GM18519 (cell line): Measurements from ENCODE around the gene ZRANB1.

ENCODE experiments used
- ATAC-seq: cut with Tn5 transposase; IDR thresholded peaks from one replicate; pipeline ENCODE4 v1.9.1; 2021; ENCODE audit warnings: mild to moderate bottlenecking, moderate library complexity; ENCODE audit not compliant: unreplicated experiment, low FRiP score

The ZRANB1 gene

DNA sequence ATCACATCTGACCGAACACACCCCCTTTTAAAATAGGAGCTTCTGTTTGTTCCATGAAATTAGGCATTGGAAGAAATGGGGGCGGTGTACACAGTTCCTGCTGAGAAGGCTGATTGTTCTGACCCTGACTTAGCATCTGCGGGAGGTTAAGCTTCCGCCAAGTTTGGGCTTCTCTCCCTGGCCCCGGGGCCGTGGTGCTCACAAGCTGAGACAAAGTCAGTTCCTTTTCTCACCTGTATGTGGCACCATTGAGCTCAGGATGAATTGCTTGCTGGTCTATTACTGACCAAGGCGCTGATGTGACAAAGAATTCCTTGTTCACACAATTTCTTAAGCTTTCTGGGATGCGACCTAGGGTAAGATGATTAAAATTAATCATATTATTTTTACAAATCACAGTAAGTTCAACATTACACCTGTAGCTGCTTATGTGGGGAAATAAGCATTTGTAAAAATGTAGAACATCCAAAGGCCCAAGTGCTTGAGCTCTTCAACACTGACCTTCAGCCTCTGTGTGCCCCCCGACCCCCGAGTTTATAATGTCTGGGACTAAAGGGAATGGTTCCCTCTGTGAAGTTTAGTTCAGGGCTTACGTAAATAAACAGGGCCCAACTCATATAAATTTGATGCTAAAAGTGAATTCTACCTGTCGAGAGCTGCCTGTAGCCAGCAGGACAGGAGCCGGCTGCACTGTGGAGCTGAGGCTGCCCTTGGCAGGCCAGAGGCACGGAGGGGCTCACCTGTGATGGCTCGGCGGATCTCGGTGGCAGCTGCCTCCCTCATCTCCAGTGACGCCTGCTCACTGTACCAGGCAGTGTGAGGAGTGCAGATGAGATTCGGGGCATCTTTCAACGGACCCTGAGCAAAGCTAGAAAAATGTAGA, 50.8 kb downstream of the ZRANB1 start:
- ATAC-seq: peak; percentile 53

DNA sequence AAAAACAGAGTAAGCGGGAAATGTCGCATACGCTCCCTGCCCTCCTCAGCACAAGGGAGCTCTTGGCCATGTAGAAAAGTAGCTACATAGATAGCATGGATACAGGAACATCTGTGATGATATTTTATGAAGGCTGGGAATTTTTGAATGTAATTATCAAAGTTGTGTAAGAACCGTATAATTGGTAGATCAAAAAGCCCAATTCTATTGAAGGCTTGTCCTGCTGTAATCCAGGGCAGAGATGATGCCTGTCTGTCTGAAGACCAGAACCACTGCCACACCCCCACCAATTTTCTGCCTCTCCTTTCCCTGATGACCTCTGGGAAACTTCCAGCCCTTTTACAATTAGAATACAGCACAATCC, 51.4 kb downstream of the ZRANB1 start:
- ATAC-seq: no peak

DNA sequence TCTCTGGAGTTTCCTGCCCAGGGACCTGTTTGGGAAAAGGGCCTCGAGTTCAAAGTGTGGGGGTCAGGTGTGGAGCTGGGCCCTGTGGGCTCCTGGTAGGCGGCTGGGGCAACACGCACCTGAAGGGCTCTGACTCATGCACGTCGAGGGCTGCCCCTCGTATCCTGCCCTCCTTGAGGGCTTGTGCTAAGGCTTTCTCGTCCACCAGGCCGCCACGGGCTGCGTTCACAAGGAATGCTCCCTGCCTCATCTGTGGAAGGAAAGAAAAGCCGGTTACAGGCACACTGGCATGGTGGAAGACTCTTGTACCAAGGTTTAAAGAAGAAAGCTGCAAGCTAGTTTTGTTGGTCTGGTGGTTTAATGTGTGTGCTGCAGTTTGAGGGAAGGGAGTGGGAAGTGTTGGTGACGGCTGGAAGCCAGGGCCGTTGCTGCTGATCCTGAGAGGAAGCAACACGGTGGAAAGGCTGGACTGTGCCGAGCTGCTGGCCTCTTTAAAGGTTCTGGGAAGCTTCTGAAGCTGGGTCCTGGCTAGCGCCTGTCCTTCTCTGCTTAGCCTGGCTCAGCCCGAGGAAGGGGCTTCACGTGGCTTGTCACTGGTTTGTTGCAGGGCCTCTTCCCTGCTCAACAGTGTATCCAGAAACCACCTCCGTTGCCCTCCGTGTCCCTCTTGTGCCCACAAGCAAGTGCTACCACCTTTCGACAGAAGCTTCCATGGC, 52.0 kb downstream of the ZRANB1 start:
- no peak for ATAC-seq

DNA sequence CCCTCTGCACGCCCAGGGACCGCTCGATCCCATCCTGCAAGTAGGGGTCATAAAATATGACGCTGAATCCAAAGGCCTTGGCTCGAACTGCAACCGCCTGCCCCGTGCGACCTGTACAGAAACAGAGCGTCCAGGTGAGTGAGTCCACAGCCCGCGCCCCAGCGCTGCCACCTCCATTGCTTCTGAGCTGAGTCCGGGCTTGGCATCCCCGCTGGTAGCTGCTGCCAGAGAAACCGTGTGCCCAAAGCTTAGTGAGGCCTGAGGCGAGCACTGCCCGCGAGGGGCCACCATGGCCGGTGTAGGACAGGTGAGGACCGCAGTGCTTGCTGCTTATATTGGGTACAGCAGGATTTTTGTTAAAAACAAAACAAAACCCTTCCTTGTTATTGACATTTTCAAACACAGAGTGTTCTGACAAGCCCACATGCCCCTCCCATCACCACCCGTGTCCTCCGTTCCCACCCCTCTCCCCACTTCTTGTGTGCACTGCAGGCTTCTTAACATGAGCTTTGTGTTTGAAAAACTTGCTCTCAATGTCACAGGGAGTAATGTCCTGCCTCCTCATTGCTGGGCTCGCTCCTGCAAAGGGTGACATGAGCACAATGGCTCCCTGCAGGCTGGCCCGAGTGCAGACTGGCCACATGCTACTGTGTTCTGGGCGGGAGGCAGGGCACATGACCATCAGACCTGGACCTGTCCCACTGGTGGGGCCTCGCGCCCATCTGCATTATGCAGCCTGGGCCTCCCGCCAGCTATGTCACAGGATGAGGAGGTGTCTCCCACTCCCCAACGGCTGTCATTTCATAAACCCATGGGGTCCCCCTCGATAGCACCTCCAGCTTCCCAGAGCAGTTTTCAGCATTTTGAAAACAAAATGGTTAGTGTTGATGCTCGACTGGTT, 52.9 kb downstream of the ZRANB1 start:
- no peak for ATAC-seq

DNA sequence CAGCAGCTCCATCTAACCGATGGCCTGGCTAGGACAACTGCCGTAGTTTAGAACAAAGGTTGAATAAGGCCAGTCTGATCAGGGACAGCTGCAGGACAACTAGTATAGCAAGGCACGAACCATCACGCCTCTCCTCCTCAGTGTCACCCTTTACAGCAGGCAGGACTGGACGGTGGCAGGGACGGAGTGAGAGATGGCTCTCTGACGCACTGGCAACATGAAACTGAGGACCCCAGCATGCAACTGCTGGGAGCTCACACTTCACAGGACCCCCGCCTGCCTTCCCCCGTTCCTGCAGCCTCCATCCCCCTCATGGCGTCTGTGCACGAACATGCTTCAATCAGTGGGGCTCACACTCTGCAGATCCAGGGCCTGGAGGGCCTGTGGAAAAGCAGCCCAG, 53.7 kb downstream of the ZRANB1 start:
- ATAC-seq: no peak

DNA sequence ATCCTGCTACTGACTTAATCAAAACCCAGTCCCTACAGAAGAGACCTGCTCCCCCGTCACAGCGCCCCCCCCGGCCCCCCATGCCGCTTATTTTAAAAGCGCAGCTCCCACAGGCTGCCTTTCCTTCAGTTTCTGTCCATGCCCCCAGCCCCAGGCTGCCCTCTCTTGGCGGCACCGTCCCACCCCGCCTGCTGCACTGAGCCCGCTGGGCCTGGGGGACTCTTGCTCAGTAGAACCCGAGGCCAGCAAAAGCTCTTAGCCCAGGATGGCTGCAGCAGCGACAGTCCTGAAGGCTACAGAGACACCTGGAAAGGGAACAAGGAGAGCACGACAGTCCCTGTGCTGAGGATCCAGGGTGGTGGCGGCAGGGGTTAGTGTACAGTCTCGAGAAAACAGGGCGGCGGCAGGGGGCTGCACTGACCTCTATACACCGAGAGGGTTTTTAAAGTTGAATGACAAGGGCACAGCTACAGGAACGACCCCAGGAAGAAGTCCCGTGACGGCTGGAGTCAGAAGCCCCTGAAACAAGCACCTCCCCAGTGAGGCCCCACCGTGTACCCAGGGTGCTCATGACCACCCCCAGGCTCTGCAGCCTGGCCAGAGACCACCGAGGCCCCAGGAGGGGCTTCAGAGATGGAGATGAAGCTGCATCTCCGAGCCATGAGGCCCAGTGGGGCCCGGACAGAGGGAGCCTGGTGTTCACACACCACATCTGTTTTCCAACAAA, 54.4 kb downstream of the ZRANB1 start:
- ATAC-seq: no peak

DNA sequence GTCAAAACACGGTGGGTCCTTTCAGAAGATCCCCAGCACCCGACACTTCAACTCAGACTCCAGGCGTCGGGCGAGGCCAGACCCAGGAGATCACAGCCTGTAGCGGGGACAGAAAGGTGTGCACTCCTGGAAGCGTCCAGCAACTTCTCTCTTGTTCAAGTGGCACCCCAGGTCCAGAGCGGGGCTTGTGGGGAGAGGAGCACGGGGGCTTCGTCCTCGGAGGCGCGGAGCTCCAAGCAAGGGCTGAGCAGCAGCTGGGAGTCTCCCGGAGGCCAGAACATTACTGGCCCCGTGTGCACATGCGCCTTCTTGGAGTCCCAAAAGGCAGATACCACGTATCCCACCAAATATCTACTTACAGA, 54.9 kb downstream of the ZRANB1 start:
- no peak for ATAC-seq

DNA sequence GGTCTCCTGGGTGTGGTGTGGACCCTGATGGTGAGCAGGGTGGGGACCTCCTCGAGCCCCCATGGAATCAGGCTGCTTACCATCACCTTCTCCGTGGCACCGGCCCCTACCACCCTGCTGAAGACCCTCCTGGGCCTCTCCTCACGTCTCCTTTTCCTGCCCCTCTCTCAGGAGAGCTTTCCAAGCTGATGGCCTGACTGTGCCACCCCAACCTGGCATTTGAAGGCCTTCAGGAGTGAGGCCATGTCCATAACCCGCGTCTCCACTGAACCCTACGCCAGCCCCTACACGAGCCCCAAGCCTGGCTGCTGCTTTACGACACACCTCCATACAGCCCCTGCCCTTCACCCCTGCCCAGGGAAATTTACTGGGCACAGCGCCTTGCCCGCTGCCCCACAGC, 55.4 kb downstream of the ZRANB1 start:
- ATAC-seq: no peak

DNA sequence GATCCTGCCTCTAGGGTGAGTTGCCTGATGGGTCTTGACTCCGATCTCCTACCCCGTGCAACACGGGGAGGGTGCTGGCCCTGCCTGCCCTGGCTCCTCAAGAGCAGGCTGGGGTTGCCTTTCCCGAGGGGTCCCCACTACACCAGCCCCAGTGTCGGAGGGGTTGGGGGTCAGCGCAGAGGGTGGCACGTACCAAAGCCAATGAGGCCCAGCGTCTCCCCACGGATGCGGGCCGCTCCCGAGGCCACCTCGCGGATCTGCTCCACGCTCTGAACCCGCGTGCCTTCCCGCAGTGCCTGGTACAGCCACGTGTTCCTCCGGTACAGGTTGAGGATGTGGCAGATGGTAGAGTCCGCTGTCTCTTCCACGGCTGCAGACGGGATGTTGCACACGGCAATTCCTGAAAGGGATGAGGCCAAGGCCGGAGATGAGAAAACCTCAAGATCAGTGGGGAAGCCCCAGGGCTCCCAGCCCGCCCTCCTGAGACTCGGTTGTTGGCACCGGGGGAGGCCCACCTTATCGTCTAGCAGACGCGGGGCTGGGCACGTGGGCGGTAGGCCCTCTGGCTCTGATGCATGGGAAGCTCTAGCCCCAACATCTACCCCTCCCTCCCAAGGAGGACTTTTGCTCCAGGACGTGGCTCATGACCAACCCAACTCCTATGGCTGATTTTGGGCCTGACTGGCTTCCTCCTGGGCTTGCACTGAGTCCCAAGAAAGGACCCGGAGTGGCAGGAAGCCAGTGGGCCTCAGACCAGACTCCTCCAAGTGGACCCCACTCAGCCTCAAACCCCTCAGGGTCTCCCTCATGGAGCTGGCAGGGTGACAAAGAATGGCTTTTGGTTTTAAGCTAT, 56.1 kb downstream of the ZRANB1 start:
- ATAC-seq: no peak

DNA sequence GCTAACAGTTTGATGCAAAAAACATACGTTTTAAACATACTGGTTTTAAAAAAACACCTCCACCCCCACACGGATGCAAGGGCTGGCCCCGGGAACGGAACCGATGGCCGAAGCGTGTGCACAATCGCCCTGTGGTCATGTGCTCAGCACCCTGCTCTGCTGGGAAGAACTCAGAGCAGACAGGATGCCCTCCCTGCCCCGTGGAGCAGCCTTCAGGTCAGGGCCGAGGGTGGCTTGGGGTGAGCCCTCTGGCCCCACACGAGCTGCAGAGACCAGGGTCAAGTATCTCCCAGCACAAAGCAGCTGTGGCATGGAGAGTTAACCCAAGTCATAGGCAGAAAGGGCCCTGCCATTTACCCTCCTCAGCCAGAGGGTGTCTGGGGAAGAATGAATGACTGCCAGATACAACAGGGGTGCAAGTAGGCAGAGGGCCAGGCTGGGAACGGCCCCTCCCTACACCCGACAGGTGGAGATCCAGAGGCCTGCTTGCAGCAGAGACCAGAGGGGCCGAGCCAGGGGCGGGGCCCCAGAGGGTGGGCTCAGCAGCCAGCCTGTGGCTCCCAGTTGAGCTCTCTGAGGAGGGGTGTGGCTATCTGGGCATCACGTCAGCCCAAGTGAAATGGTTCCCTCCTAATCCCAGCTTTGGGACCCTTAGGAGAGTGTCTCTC, 56.8 kb downstream of the ZRANB1 start:
- no peak for ATAC-seq

DNA sequence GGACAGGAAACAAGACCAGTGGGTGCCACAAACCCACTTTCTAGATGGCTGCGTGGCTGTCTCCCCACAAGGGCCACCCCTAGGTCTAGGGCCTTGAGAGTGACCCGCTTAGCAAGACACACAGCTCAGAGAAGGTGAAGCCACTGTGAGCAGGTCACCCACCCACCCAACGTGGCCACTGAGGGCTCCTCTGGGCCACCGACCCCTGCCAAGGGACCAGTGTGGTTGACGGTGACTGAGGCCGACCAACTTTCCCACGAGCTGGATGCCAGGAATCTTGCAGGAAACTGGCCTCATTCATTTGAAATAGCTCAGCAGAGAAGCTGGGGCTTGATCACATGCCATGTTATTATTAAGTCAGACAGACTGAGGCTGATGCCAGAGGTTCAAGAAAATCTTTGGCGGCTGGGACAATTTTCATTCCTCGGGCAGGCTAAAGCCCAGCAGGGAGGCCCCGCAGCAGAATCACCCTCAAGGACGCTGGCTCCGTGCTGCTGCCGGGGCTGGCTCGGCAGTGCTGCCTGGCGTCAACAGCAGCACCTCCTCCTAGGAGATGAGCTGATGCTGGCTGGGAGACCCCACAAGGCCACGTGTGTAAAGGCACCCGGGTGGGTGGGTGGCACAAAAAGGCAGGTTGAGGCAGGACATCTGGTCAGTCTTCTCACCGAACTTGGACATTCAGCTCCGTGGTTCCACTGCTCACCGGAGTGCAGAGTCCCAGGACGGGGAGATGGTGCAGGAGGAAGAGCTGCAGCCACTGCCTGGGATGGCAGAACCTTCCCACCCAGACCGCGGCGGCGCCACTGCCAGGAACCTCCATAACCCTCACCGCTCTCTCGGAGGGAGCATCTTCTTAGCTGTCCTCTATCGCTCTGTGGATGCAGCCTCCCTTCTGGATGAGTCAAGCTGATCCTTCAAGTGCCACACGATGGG, 57.8 kb downstream of the ZRANB1 start:
- no peak for ATAC-seq

DNA sequence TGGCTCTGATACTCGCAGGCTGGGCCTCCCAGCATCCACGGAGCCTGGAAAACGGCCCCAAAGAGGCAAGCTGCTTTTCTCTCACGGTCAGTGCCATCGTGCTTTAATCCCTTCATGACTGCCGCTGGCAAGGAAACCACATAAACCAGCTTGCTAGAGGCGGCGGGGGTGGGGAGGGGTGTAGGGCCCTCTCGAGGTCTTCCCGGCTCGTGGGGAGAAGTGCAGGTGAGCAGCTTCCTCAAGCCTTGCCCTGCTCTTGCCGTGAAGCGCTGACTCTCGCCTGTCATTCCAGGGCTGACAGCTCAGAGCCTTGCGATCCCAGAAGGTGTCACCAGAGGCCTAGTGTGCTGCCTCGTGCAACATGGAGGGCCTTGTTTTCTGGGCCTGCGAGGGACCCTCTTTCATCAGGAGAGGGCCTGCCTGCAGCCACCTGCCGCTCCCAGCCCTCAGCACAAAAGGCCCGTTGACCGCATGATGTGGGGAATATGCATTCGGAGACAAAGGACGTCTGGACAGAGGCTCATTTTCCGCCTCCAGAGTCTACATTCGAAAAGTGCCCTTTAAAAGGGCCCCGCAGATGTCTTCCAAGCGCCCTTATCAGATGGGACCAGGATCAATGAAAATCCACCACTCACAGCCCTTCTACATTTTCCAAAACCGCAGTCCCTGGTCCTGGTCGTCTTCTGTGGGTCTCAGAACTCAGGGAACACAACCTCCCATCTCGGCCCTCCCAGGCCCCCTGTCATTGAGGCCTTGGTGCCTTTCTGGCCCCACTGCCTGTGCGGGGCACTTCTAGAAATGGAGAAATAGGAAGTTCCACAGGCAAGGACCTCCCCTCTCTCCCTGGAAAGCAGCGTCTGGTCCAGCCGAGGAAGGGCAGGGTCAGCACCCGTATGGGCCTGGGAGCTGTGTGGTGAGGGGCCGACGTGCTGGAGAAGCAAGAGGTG, 58.7 kb downstream of the ZRANB1 start:
- ATAC-seq: no peak

DNA sequence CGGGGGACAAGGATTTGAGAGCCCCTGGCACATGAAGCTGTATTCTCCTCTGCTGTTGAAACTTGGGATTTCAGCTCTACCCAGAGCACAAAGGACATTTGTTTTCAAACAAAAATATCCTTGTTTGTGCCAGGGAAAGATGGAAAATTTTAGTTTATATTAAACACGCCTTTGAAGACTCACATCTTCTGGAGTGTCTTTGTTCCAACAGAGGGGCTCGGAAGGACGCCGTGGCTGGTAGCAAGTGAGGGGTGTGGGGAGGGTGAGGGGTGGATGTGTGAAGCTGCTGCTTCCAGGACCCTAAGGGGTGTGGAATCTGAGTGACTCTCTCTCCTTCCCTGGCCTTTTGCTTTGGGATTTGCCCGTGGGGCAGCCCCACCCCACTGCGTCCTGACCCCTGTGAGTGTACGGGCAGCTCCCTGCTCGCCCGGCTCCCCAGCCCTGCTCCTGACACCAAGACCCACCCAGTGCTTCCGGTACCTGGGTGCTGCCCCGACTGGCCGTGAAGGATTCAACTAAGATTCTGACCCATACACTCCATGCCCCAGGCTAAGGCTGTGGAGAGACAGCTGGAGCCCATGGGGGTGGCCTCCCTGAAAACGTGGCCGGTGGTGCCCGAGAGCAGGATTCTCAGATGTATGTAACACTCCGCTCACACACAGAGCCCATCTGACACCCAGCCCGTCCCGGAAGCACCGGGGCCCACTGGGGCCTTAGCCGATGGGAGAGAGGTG, 59.6 kb downstream of the ZRANB1 start:
- no peak for ATAC-seq

DNA sequence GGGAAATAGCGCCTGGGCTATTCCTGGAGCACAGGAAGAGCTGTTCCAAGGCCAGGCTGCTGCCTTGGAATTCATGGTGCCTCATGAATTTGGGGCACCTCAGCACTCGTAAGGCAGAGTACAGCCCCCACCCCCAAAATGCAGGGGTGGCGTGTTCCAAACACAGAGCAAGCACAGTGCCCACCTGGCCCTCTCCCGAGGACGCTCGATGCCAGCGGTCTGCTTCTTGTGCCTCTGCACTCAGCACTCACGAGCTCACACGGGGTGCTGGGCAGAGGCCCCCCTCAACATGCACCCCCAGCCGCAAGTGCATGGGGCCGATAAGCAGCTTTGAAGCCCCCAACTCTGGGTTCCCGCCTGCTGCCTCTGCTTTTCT, 60.1 kb downstream of the ZRANB1 start:
- no peak for ATAC-seq

DNA sequence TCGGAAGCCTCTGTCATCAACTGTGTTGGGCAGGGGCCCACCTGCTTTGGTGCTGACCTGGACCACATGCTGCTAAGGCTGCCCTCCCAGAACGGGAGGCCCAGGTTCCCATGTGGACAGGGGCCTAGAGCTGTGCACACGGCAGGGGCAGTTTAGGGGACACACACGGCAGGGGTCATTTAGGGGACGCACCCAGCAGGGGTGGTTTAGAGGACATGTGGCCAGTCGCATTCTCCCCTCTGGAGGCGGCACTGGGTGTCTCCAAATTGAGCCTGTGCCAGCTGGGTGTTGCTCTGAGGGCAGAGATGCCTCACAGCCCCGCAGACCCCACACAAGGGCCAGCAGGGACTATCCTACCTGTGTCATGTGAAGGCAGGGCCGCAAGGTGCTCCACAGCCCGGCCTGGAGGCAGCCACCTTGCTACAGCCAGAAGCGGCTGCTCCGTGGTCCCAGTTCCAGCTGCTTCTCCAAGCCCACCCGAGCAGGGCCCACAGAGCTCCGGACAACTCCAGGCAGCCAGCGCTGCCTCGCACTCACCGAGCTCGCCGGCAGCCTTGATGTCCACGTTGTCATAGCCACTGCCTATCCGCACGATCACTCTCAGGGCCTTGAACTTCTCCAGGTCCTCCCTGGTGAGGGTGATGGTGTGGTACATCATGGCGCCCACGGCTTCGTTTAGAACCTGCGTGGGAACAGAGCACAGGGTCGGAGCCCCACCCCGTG, 60.7 kb downstream of the ZRANB1 start:
- ATAC-seq: no peak
